NCI-H1092 (cell line): Measurements from ENCODE around the gene DICER1.

Experiments used
- DNase-seq: peaks from one replicate; lab custom pipeline; 2025; lab: John Stamatoyannopoulos, UW

Gene DICER1

GRCh38 chr14:95038521-95039250, 118.6 kb downstream of the DICER1 start:
- no peak for DNase-seq

- no peak for DNase-seq
These were observed 120.1 kb downstream of the DICER1 start for GRCh38 chr14:95037273-95037672.
